PC-3 (cell line): ENCODE measurements around the gene OSBPL7.

ENCODE experiments used
- EZH2 ChIP-seq: fragments of 300-600 bp; sonication (generic); IDR thresholded peaks from one replicate; pipeline ENCODE4 v1.6.1; 2017; ENCODE audit warnings: antibody characterized with exemption, mild to moderate bottlenecking, low read length; ENCODE audit not compliant: unreplicated experiment
- EZH2phosphoT487 ChIP-seq: fragments of 300-600 bp; sonication (generic); IDR thresholded peaks from 2 replicates; pipeline ENCODE4 v1.6.1; 2018; ENCODE audit warnings: mild to moderate bottlenecking, antibody characterized with exemption, low read length, borderline replicate concordance

GRCh38 chr17:47860386-47860785 is 38.8 kb upstream of the OSBPL7 start:
- TF ChIP-seq EZH2phosphoT487 = no peak
- TF ChIP-seq EZH2 = no peak
